Aorta (tissue), 5 donors: ENCODE results near the gene ATG7. TPM values are rescaled to one million over a fixed set of nuclear protein-coding genes. Genes with fewer than 3 reads are reported as not detected.

Experiments
- ATAC-seq: fragments of 200-7000 bp; cut with Tn5 transposase; one replicate; pipeline ENCODE4 v1.9.1; 2022; ENCODE audit warnings: moderate library complexity; ENCODE audit not compliant: low FRiP score
- DNase-seq, 2 donors: peaks; one replicate each; pipeline ENCODE4 v3.0.0-alpha.2; 2020
- H3K27ac ChIP-seq, 2 donors: one replicate each; pipeline ENCODE4 v1.5.1; 2013; ENCODE audit warnings: low read length in 2 of 2, mild to moderate bottlenecking in 2 of 2, moderate library complexity in 2 of 2, control low read depth in 1 of 2, inconsistent platforms in 1 of 2, low read depth in 1 of 2
- H3K27me3 ChIP-seq, 2 donors: one replicate each; pipeline ENCODE4 v1.6.1; 2013; ENCODE audit warnings: control low read depth in 1 of 2, low read length in 1 of 2, mild to moderate bottlenecking in 1 of 2, moderate library complexity in 1 of 2; ENCODE audit not compliant: insufficient read depth in 2 of 2, control insufficient read depth in 1 of 2
- H3K36me3 ChIP-seq, 2 donors: one replicate each; pipeline ENCODE4 v1.6.1; 2013; ENCODE audit warnings: control low read depth in 1 of 2, low read length in 1 of 2, mild to moderate bottlenecking in 1 of 2; ENCODE audit not compliant: insufficient read depth in 2 of 2, control insufficient read depth in 1 of 2
- H3K4me1 ChIP-seq, 2 donors: one replicate each; pipeline ENCODE4 v1.6.1; 2013; ENCODE audit warnings: low read length in 2 of 2, control low read depth in 1 of 2, mild to moderate bottlenecking in 1 of 2, moderate library complexity in 1 of 2; ENCODE audit not compliant: insufficient read depth in 2 of 2, control insufficient read depth in 1 of 2
- H3K4me3 ChIP-seq, 2 donors: one replicate each; pipeline ENCODE4 v1.5.1; 2013; ENCODE audit warnings: low read length in 2 of 2, control low read depth in 1 of 2, mild to moderate bottlenecking in 1 of 2
- H3K9me3 ChIP-seq: one replicate; pipeline ENCODE4 v1.6.1; 2013; ENCODE audit warnings: mild to moderate bottlenecking, low read length; ENCODE audit not compliant: control insufficient read depth
- WGBS, 2 donors: extraction: QIAGEN DNeasy Blood & Tissue Kit; methylation state at CpG; one replicate each; pipeline ENCODE4 v1.1.7; 2013; 5-methylcytosine and 5-hydroxymethylcytosine counted together
- intact Hi-C, 2 donors: fragments of 100-400 bp; cut with DNase I; formaldehyde crosslinking; loops; one replicate each; pipeline versions ENCODE4 v1.14.2 to v1.15.0; 2022
- polyA plus RNA-seq, 2 donors: library from polyadenylated mRNA; stranded (reverse); fragments of 200-250 nt; gene quantifications; one replicate each; pipeline ENCODE4 v1.2.3, GENCODE V29; 2013
- total RNA-seq, 2 donors: library from RNA; stranded (reverse); fragmentation: NEBNext Ultra II Directional; extraction: Animal tissue kit (Norgen Biotek cat#: 25700); gene quantifications; one replicate each; pipeline ENCODE4 v1.2.1, GENCODE V29; 2021
- donor health status: healthy with polysubstance abuse.
- donor health status: Bipolar disorder and iron deficiency.
- donor health status: DM: no; HTN: no; CAD: no.
- donor health status: DM: no; HTN: no; CAD: no.
- donor health status: DM: yes; HTN: yes; CAD: no.

ATG7 gene
- total and polyA plus RNA-seq, 4 donors = 5.1 to 84.1 (median 29.1) TPM

DNA sequence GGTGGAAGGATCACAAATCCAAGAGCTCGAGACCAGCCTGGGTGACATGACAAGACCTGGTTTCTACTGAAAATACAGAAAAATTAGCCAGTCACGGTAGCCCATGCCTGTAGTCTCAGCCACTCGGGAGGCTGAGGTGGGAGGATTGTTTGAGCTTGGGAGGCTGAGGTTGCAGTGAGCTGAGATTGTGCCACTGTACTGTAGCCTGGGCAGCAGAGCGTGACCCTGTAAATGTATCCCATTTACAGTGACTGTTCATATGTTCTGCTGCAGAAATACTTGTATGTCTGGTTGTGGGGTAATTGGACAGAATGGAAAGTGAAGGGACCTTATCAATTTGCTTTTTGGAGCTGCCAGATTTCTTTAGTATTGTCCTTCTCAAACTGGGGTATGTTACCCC is 24.9 kb downstream of the ATG7 start:
- DNase-seq = no peak
- Histone ChIP-seq H3K4me1 (no peaks in the 10 kb centered on the region), H3K9me3 (no peaks in the 10 kb centered on the region), H3K4me3 (no peak overlapping the region), H3K27ac (no peak overlapping the region), H3K27me3 (no peaks in the 10 kb centered on the region), H3K36me3 (peaks cover 2 to 3% of the 10 kb centered on the region in 2 donors)
- 88% methylated on average over 4 of the region's 4 CpGs for WGBS, 2 donors
- no peak for ATAC-seq
- intact Hi-C loops = no loop called here

DNA sequence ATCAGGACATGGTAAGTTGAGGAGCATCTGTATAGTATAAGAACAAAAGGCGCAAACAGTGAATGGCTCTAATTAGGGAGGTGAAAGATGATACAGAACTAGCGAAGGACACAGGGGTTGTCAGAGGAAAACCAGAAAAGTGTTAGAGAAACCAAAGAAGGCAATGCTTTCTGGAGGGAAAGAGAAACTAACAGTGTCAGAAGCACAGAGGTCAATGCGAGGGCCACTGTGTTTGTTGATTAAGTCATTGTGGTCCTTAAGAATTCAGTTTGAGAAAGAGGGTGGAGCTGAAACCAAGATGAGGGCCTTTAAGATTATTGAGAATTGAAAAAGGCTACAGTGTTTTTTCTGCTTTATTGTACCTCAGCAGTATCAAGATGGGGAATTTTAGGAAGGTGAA is 28.8 kb downstream of the ATG7 start:
- 95% methylated on average over 3 of the region's 3 CpGs for WGBS, 2 donors
- H3K9me3 ChIP-seq = no peaks in the 10 kb centered on the region

DNA sequence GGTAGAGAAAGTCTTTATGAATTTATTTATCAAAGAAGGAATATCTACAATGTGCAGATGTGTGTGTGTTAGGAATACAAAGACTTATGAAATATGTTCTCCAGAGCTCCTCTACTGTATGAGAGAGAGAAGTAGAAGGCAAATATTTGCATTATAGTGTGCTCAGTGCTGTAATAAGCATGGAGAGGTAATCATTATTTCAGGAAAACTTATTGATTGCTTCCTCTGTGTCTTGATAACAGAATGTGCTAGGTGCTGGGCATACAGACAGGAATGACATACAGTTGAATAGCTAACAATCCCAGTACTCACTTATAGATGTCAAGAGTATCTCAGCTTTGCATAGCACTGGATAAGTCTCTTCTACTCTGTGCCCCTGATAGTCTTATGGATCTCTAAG is 30.2 kb downstream of the ATG7 start:
- Histone ChIP-seq H3K9me3 (no peaks in the 10 kb centered on the region), H3K4me3 (no peak overlapping the region), H3K36me3 (peaks cover 4 to 6% of the 10 kb centered on the region in 2 donors), H3K4me1 (peaks cover 0 to 4% of the 10 kb centered on the region in 2 donors), H3K27ac (no peak overlapping the region), H3K27me3 (no peaks in the 10 kb centered on the region)
- intact Hi-C loops = no loop called here
- ATAC-seq = no peak
- no peak for DNase-seq

More for the DNA sequence above, 28.8 kb downstream of the ATG7 start:
- Histone ChIP-seq H3K36me3 (peaks cover 2 to 6% of the 10 kb centered on the region in 2 donors), H3K27ac (no peak overlapping the region), H3K4me3 (no peak overlapping the region), H3K27me3 (no peaks in the 10 kb centered on the region), H3K4me1 (peaks cover 0 to 4% of the 10 kb centered on the region in 2 donors)
- DNase-seq (no peak), ATAC-seq (no peak)
- intact Hi-C loops = no loop called here

DNA sequence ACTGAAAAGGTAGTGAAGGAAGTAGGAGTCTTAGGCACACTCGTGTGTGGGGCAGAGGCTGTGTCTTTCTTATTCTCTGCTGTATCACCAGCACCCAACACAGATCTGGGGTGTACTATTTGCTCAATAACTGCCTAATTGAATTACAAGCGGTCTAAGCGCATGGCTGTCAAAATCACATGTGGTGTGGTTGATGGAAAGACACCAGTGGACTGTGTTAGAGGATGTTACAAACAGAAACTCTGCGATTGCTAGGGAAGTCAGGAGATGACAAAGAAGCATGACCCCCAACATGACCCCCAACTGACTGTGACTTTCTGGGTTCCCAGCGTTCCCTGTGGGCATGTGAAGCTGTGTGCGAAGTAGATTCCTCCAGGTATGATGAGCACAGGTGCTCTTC is 32.0 kb downstream of the ATG7 start:
- peaks cover 0 to 4% of the 10 kb centered on the region in 2 donors for H3K4me1 ChIP-seq
- no peaks in the 10 kb centered on the region for H3K9me3 ChIP-seq
- 95 to 97% methylated on average over 6 of the region's 6 CpGs for WGBS, 2 donors
- H3K4me3 ChIP-seq = no peak overlapping the region
- peaks cover 6 to 7% of the 10 kb centered on the region in 2 donors for H3K36me3 ChIP-seq
- no peaks in the 10 kb centered on the region for H3K27me3 ChIP-seq
- intact Hi-C loops = no loop called here
- DNase-seq (no peak), ATAC-seq (no peak)
- H3K27ac ChIP-seq = no peak overlapping the region

DNA sequence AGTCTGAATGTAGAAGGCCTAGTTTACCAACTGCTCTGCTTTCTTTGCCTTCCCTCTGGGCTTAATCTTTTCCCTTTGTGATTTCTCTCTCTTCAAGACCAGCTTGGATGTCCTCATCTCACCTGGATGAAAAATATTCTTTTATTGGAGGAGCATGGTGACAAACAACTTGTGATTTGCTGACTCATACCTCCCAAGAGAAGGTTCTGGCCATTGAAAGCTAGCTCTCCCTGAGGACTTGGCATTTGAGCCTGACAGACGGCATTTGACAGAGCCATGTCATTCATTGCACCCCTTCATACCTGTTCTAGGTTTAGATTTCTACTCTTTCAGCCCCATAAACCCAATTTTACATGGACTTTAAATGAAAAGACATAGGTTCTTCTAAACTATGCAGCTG is 33.3 kb downstream of the ATG7 start:
- intact Hi-C loops = no loop called here
- no peak overlapping the region for H3K27ac ChIP-seq
- 33 to 36% methylated on average over 1 of the region's 1 CpG for WGBS, 2 donors
- peaks cover 7% of the 10 kb centered on the region in 2 donors for H3K36me3 ChIP-seq
- H3K4me1 ChIP-seq = peaks cover 0 to 4% of the 10 kb centered on the region in 2 donors
- no peaks in the 10 kb centered on the region for H3K9me3 ChIP-seq
- H3K27me3 ChIP-seq = no peaks in the 10 kb centered on the region
- DNase-seq (no peak), ATAC-seq (no peak)
- H3K4me3 ChIP-seq = no peak overlapping the region

- Histone ChIP-seq H3K27ac (no peak overlapping the region), H3K4me1 (peaks cover 0 to 4% of the 10 kb centered on the region in 2 donors), H3K4me3 (no peak overlapping the region), H3K9me3 (no peaks in the 10 kb centered on the region), H3K27me3 (no peaks in the 10 kb centered on the region), H3K36me3 (peaks cover 5 to 7% of the 10 kb centered on the region in 2 donors)
- ATAC-seq = no peak
- 40% methylated on average over 5 of the region's 5 CpGs for WGBS, 2 donors
- intact Hi-C loops = no loop called here
- peak in 1 of 2 donors; percentile 56 for DNase-seq
Measured at GRCh38 chr3:11306817-11307589, 34.8 kb downstream of the ATG7 start.

GRCh38 chr3:11307830-11308432 is 35.7 kb downstream of the ATG7 start:
- no peak overlapping the region for H3K4me3 ChIP-seq
- peaks cover 0 to 4% of the 10 kb centered on the region in 2 donors for H3K4me1 ChIP-seq
- H3K36me3 ChIP-seq = peaks cover 5 to 6% of the 10 kb centered on the region in 2 donors
- no peak overlapping the region for H3K27ac ChIP-seq
- H3K9me3 ChIP-seq = no peaks in the 10 kb centered on the region
- WGBS, 2 donors = 70 to 74% methylated on average over 6 of the region's 6 CpGs
- peak; percentile 51 for ATAC-seq
- peak in 1 of 2 donors; percentile 58 for DNase-seq
- intact Hi-C loops = no loop called here
- no peaks in the 10 kb centered on the region for H3K27me3 ChIP-seq

DNA sequence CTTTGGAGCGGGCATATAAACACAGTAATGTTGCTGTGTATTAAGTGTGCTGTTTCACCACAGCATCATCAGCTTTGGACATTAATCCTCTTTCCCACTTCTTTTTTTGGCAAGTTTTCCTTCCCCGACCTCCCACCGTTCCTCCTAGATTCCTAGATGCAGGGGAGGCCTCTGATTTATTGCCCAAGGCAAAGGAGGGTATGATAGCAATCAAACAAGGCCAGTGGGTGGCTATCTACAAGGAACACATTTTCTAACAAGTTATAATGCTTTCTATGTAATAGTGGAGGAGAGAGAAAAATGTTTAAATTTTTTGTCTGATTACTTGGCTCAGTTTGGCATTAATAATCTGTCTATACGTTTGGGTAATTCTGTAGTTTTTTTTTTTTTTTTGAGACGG is 38.1 kb downstream of the ATG7 start:
- 76 to 78% methylated on average over 5 of the region's 5 CpGs for WGBS, 2 donors
- H3K4me1 ChIP-seq = no peaks in the 10 kb centered on the region
- H3K27me3 ChIP-seq = no peaks in the 10 kb centered on the region
- H3K9me3 ChIP-seq = no peaks in the 10 kb centered on the region
- ATAC-seq = no peak
- peaks cover 4 to 5% of the 10 kb centered on the region in 2 donors for H3K36me3 ChIP-seq
- intact Hi-C loops = no loop called here
- no peak overlapping the region for H3K27ac ChIP-seq
- no peak for DNase-seq
- H3K4me3 ChIP-seq = no peak overlapping the region

GRCh38 chr3:11312166-11312565 is 40.0 kb downstream of the ATG7 start:
- WGBS, 2 donors = 91 to 92% methylated on average over 5 of the region's 5 CpGs
- Histone ChIP-seq H3K27me3 (no peaks in the 10 kb centered on the region), H3K36me3 (peaks cover 4% of the 10 kb centered on the region in 2 donors), H3K4me1 (no peaks in the 10 kb centered on the region), H3K9me3 (no peaks in the 10 kb centered on the region), H3K27ac (no peak overlapping the region), H3K4me3 (no peak overlapping the region)
- ATAC-seq = no peak
- no peak for DNase-seq
- intact Hi-C loops = no loop called here
